ENCODE data around the gene HSPA9. TPM values are rescaled to one million over a fixed set of nuclear protein-coding genes. Genes with fewer than 3 reads are reported as not detected.
A peak's percentile ranks its signal among the peaks of the same experiment; 100 is the strongest.

HSPA9 gene
- total RNA-seq, 1 donor = 394 TPM

GRCh38 chr5:138504799-138505198, 70.4 kb downstream of the HSPA9 start:
- H3K4me3 ChIP-seq (ENCODE audit: low read depth, low read length) = no peak overlapping the region
- TF ChIP-seq CTCF (IDR thresholded peaks at IDR 0.05; ENCODE audit: insufficient read depth, low read length) = no peak
- DNase-seq (ENCODE audit: low read depth) = peak; percentile 63

Small RNA genes lying within 50 kb of the gene (small RNA-seq; reads per million reads assigned to genes)
- 12.7 reads per million, percentile 94 among the genes with 10 or more reads in this experiment for gene RF00154
- gene RF01210 = not detected
- gene SNORD63 = 1,211 reads per million, percentile 99 among the genes with 10 or more reads in this experiment

Other genes starting within 250 kb of the HSPA9 start
- 0.16 and 8.9 TPM in 2 replicates for gene CDC25C, start 243.6 kb downstream of the HSPA9 start, total RNA-seq (ENCODE audit: low replicate concordance)
- 16.4 and 25.6 TPM in 2 replicates for gene FAM53C, start 237.1 kb downstream of the HSPA9 start, total RNA-seq (ENCODE audit: low replicate concordance)
- 47.1 and 89.5 TPM in 2 replicates for gene KDM3B, start 222.7 kb downstream of the HSPA9 start, total RNA-seq (ENCODE audit: low replicate concordance)
- 1.1 and 6.1 TPM in 2 replicates for gene REEP2, start 136.3 kb downstream of the HSPA9 start, total RNA-seq (ENCODE audit: low replicate concordance)
- 1.6 and 6.3 TPM in 2 replicates for gene EGR1, start 109.9 kb downstream of the HSPA9 start, total RNA-seq (ENCODE audit: low replicate concordance)
- 72.0 and 112 TPM in 2 replicates for gene ETF1, start 32.2 kb downstream of the HSPA9 start, total RNA-seq (ENCODE audit: low replicate concordance)
- 327 and 497 TPM in 2 replicates for gene CTNNA1, start 178.0 kb upstream of the HSPA9 start, total RNA-seq (ENCODE audit: low replicate concordance)